GM21367 (cell line): ENCODE data around the gene EID3.
"Not testable (repeated sequence)": the region's sequence is repeated elsewhere in the genome, so short reads cannot be mapped to it uniquely, and the experiment has no call there.

Experiments
- ATAC-seq: cut with Tn5 transposase; IDR thresholded peaks from one replicate; pipeline ENCODE4 v1.9.1; 2021; ENCODE audit not compliant: unreplicated experiment

EID3 gene

GRCh38 chr12:104303538-104304151, at the start of gene EID3:
Gene EID3, plus strand, starts transcription at chr12:104303739. Its CDS starts 196 bp downstream, at chr12:104303935.
- ATAC-seq, result peak; percentile 87

GRCh38 chr12:104257913-104258472, 45.5 kb upstream of the EID3 start:
- ATAC-seq, result no peak

GRCh38 chr12:104258476-104259067, 45.0 kb upstream of the EID3 start:
- no peak for ATAC-seq

- ATAC-seq, result no peak
Measured at GRCh38 chr12:104263026-104263425, 40.5 kb upstream of the EID3 start.

GRCh38 chr12:104263580-104264358, 39.8 kb upstream of the EID3 start:
- no peak for ATAC-seq

GRCh38 chr12:104265436-104265835, 38.1 kb upstream of the EID3 start:
- not testable (repeated sequence) for ATAC-seq

GRCh38 chr12:104272938-104273337, 30.6 kb upstream of the EID3 start:
- no peak for ATAC-seq

- ATAC-seq, result no peak
Measured at GRCh38 chr12:104273503-104273902, 30.0 kb upstream of the EID3 start.

GRCh38 chr12:104274811-104275210, 28.7 kb upstream of the EID3 start:
- no peak for ATAC-seq

GRCh38 chr12:104275689-104276088, 27.9 kb upstream of the EID3 start:
- ATAC-seq, result no peak

- ATAC-seq, result peak; percentile 83
Measured at GRCh38 chr12:104276273-104277131, 27.0 kb upstream of the EID3 start.

GRCh38 chr12:104279164-104279563, 24.4 kb upstream of the EID3 start:
- ATAC-seq, result no peak

GRCh38 chr12:104280111-104280510, 23.4 kb upstream of the EID3 start:
- ATAC-seq, result no peak

GRCh38 chr12:104280717-104281458, 22.7 kb upstream of the EID3 start:
- ATAC-seq, result no peak

GRCh38 chr12:104281636-104282035, 21.9 kb upstream of the EID3 start:
- no peak for ATAC-seq

GRCh38 chr12:104282109-104282508, 21.4 kb upstream of the EID3 start:
- ATAC-seq, result no peak

GRCh38 chr12:104285740-104286515, 17.6 kb upstream of the EID3 start:
- no peak for ATAC-seq

GRCh38 chr12:104286516-104287482, 16.7 kb upstream of the EID3 start:
- ATAC-seq, result peak; percentile 90
